SK-N-SH treated with all-trans-retinoic acid at 6 μM for 48 hours (cell line): ENCODE measurements around the gene BFSP2.

Source experiments
- ATAC-seq: fragments of 200-7000 bp; cut with Tn5 transposase; 3 replicates; pipeline ENCODE4 v1.9.1; 2020; ENCODE audit warnings: mild to moderate bottlenecking, moderate library complexity
- ARNTL ChIP-seq: fragments of 450-650 bp; formaldehyde crosslinking; IDR thresholded peaks from 2 replicates; pipeline ENCODE4 v1.5.0; 2020; ENCODE audit warnings: low read depth, mild to moderate bottlenecking, moderate library complexity, borderline replicate concordance
- CSDC2 ChIP-seq: fragments of 250-450 bp; sonication (Bioruptor Pico); IDR thresholded peaks from 2 replicates; pipeline ENCODE4 v1.5.0; 2020; ENCODE audit warnings: mild to moderate bottlenecking, moderate library complexity
- GLIS3 ChIP-seq: fragments of 250-450 bp; sonication (Bioruptor Pico); IDR thresholded peaks from 2 replicates; pipeline ENCODE4 v1.5.0; 2020; ENCODE audit warnings: mild to moderate bottlenecking, moderate library complexity
- ISL1 ChIP-seq: fragments of 250-450 bp; sonication (Bioruptor Pico); IDR thresholded peaks from 2 replicates; pipeline ENCODE4 v2.1.2; 2022; ENCODE audit warnings: mild to moderate bottlenecking, moderate library complexity
- OSR1 ChIP-seq: fragments of 250-450 bp; sonication (Bioruptor Pico); IDR thresholded peaks from 2 replicates; pipeline ENCODE4 v1.8.0; 2022; ENCODE audit warnings: moderate library complexity, mild to moderate bottlenecking, inconsistent platforms
- PATZ1 ChIP-seq: fragments of 250-450 bp; sonication (Bioruptor Pico); IDR thresholded peaks from 2 replicates; pipeline ENCODE4 v1.8.0; 2020; ENCODE audit warnings: mild to moderate bottlenecking, moderate library complexity, borderline replicate concordance
- PPARA ChIP-seq: fragments of 250-450 bp; sonication (Bioruptor Pico); IDR thresholded peaks from 2 replicates; pipeline ENCODE4 v1.5.0; 2020; ENCODE audit warnings: mild to moderate bottlenecking, borderline replicate concordance
- RARB ChIP-seq: fragments of 250-450 bp; sonication (Bioruptor Pico); IDR thresholded peaks from 2 replicates; pipeline ENCODE4 v1.8.0; 2021; ENCODE audit warnings: mild to moderate bottlenecking, moderate library complexity
- SNAI2 ChIP-seq: fragments of 250-450 bp; sonication (Bioruptor Pico); IDR thresholded peaks from 2 replicates; pipeline ENCODE4 v1.5.0; 2020; ENCODE audit warnings: mild to moderate bottlenecking, moderate library complexity
- TCF4 ChIP-seq: fragments of 250-450 bp; sonication (Bioruptor Pico); IDR thresholded peaks from 2 replicates; pipeline ENCODE4 v1.8.0; 2021; ENCODE audit warnings: mild to moderate bottlenecking, moderate library complexity, borderline replicate concordance
- TOX ChIP-seq: fragments of 250-450 bp; sonication (Bioruptor Pico); IDR thresholded peaks from 2 replicates; pipeline ENCODE4 v1.8.0; 2021; ENCODE audit warnings: mild to moderate bottlenecking, moderate library complexity, borderline replicate concordance
- ZC3H10 ChIP-seq: fragments of 250-450 bp; sonication (Bioruptor Pico); IDR thresholded peaks from 2 replicates; pipeline ENCODE4 v1.5.1; 2021; ENCODE audit warnings: mild to moderate bottlenecking, moderate library complexity
- ZFP3 ChIP-seq: fragments of 250-450 bp; sonication (Bioruptor Pico); IDR thresholded peaks from 2 replicates; pipeline ENCODE4 v1.5.0; 2020; ENCODE audit warnings: mild to moderate bottlenecking, moderate library complexity
- ZFP30 ChIP-seq: fragments of 450-650 bp; formaldehyde crosslinking; IDR thresholded peaks from 2 replicates; pipeline ENCODE4 v1.5.0; 2022; ENCODE audit warnings: mild to moderate bottlenecking, moderate library complexity
- ZNF565 ChIP-seq: fragments of 450-650 bp; formaldehyde crosslinking; conservative IDR thresholded peaks from 2 replicates; pipeline ENCODE4 v1.5.0; 2020; ENCODE audit warnings: low read depth, mild to moderate bottlenecking, moderate library complexity
- ZNF70 ChIP-seq: fragments of 450-650 bp; formaldehyde crosslinking; IDR thresholded peaks from 2 replicates; pipeline ENCODE4 v1.5.0; 2020; ENCODE audit warnings: mild to moderate bottlenecking, moderate library complexity
- ZNF8 ChIP-seq: fragments of 450-650 bp; formaldehyde crosslinking; IDR thresholded peaks from 2 replicates; pipeline ENCODE4 v1.5.0; 2020; ENCODE audit warnings: mild to moderate bottlenecking, moderate library complexity
- TF ChIP-seq, protein P1 (sequence below): fragments of 250-450 bp; sonication (Bioruptor Pico); IDR thresholded peaks from 2 replicates; pipeline ENCODE4 v1.5.1; 2020; ENCODE audit warnings: low read depth, mild to moderate bottlenecking, moderate library complexity
- TF ChIP-seq, protein P2 (sequence below): fragments of 250-450 bp; sonication (Bioruptor Pico); IDR thresholded peaks from 2 replicates; pipeline ENCODE4 v1.5.1; 2021; ENCODE audit warnings: mild to moderate bottlenecking, moderate library complexity
- TF ChIP-seq, protein P3 (sequence below): fragments of 250-450 bp; sonication (Bioruptor Pico); IDR thresholded peaks from 2 replicates; pipeline ENCODE4 v1.8.0; 2021; ENCODE audit warnings: low read depth, mild to moderate bottlenecking, moderate library complexity, borderline replicate concordance

The BFSP2 gene

DNA sequence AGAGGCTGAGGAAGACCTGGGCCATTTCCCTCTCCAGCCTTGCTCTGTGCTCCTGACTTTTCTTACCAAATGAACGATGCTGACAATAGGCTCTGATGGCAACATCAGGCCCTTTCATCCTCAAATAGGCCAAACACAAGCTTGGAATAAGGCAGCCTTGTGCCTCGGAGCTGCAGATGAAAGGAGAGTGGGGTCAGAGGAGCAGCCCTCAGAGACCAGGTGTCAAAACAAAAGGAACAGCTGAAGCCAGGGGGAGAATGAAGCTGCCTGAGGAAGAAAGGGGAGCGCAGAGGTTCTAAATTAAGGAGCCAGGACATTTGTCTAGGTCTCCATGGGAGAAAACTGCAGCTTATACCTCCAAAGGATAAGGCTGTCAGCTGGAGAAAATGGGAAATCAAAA lies 5.1 kb downstream of the BFSP2 start:
- ATAC-seq: no peak
- TF ChIP-seq TCF4 (CRISPR knock-in tag): no peak
- no peak for TF ChIP-seq PATZ1
- no peak for TF ChIP-seq CSDC2
- no peak for TF ChIP-seq TOX (CRISPR knock-in tag)
- TF ChIP-seq ZFP3: no peak
- TF ChIP-seq ZC3H10 (CRISPR knock-in tag): no peak
- TF ChIP-seq ZNF565 (CRISPR knock-in tag): no peak
- no peak for TF ChIP-seq ARNTL (CRISPR knock-in tag)
- TF ChIP-seq SNAI2: no peak
- no peak for TF ChIP-seq RARB (CRISPR knock-in tag)
- no peak for TF ChIP-seq PPARA (CRISPR knock-in tag)
- TF ChIP-seq ZFP30 (CRISPR knock-in tag): no peak
- no peak for TF ChIP-seq OSR1
- TF ChIP-seq, protein P1, sequence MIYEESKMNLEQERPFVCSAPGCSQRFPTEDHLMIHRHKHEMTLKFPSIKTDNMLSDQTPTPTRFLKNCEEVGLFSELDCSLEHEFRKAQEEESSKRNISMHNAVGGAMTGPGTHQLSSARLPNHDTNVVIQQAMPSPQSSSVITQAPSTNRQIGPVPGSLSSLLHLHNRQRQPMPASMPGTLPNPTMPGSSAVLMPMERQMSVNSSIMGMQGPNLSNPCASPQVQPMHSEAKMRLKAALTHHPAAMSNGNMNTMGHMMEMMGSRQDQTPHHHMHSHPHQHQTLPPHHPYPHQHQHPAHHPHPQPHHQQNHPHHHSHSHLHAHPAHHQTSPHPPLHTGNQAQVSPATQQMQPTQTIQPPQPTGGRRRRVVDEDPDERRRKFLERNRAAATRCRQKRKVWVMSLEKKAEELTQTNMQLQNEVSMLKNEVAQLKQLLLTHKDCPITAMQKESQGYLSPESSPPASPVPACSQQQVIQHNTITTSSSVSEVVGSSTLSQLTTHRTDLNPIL (CRISPR knock-in tag): no peak
- TF ChIP-seq GLIS3: no peak

DNA sequence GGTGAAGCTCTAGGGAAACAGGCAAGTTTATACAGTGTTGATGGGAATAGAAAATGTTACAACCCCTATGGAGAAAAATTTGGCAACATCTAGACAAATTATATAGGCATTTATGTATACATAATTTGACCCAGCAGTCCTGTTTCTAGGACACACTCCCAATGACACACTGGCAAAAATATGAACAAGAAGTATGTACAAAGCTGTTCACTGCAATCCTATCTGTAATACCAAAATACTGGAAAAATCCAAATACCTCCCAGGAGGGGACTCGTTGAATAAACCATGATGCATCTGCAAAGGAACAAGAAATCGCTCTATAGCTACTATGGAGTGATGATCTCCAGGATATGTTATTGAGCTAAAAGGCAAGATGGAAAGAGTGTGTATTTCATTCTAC lies 8.5 kb downstream of the BFSP2 start:
- peak; percentile 31; the same call in 2 of the 3 replicates for ATAC-seq
- TF ChIP-seq, protein P2, sequence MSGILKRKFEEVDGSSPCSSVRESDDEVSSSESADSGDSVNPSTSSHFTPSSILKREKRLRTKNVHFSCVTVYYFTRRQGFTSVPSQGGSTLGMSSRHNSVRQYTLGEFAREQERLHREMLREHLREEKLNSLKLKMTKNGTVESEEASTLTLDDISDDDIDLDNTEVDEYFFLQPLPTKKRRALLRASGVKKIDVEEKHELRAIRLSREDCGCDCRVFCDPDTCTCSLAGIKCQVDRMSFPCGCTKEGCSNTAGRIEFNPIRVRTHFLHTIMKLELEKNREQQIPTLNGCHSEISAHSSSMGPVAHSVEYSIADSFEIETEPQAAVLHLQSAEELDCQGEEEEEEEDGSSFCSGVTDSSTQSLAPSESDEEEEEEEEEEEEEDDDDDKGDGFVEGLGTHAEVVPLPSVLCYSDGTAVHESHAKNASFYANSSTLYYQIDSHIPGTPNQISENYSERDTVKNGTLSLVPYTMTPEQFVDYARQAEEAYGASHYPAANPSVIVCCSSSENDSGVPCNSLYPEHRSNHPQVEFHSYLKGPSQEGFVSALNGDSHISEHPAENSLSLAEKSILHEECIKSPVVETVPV (CRISPR knock-in tag): no peak
- no peak for TF ChIP-seq PATZ1
- no peak for TF ChIP-seq GLIS3
- no peak for TF ChIP-seq CSDC2
- no peak for TF ChIP-seq ZNF8
- TF ChIP-seq ZFP30 (CRISPR knock-in tag): no peak
- no peak for TF ChIP-seq ZNF70 (CRISPR knock-in tag)
- no peak for TF ChIP-seq PPARA (CRISPR knock-in tag)
- TF ChIP-seq, protein P1 (CRISPR knock-in tag): no peak
- TF ChIP-seq RARB (CRISPR knock-in tag): no peak
- no peak for TF ChIP-seq OSR1
- TF ChIP-seq ZFP3: no peak
- no peak for TF ChIP-seq ZNF565 (CRISPR knock-in tag)
- TF ChIP-seq TCF4 (CRISPR knock-in tag): no peak

- TF ChIP-seq, protein P3, sequence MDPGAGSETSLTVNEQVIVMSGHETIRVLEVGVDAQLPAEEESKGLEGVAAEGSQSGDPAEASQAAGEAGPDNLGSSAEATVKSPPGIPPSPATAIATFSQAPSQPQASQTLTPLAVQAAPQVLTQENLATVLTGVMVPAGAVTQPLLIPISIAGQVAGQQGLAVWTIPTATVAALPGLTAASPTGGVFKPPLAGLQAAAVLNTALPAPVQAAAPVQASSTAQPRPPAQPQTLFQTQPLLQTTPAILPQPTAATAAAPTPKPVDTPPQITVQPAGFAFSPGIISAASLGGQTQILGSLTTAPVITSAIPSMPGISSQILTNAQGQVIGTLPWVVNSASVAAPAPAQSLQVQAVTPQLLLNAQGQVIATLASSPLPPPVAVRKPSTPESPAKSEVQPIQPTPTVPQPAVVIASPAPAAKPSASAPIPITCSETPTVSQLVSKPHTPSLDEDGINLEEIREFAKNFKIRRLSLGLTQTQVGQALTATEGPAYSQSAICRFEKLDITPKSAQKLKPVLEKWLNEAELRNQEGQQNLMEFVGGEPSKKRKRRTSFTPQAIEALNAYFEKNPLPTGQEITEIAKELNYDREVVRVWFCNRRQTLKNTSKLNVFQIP (CRISPR knock-in tag): no peak
- TF ChIP-seq ZNF8 (no peak), ISL1 (CRISPR knock-in tag) (0 out of 2 replicates have a peak, but pooled peaks have one; percentile 22)
- TF ChIP-seq, all 23 proteins: peak for 1
- ATAC-seq: peak; percentile 84
Observed at GRCh38 chr3:133408961-133409360, 9.1 kb downstream of the BFSP2 start.
